ENCODE results near the gene LBH. TPM values are rescaled to one million over a fixed set of nuclear protein-coding genes. Genes with fewer than 3 reads are reported as not detected.

The LBH gene
- total RNA-seq, 1 donor from 2014 or later, result 41.2 TPM

DNA sequence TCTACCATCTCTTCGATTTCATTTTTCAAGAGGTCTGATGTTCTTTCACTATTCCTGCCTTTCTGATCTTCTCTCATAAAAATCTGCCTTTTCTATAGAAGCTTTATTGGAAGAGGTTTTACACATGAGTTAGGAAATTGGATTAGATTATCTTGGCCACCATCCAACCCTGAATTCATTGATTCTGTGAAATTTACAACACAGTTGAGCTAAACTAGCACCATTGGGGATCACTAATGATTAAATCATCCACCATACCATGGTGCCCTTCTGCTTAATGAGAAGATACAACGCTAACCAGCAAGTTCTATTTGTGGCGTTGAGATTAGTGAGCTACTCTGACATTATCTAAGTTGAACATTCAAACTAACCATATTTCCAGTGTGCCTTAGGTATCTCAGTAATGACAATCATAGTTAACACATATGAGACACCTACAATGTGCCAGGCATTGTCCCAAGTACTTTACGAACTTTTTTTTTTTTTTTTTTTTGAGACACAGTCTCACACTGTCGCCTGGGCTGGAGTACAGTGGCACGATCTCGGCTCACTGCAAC, 17.3 kb upstream of the LBH start:
- Histone ChIP-seq H3K4me1 (ENCODE audit: control insufficient read depth in 3 of 3, insufficient read depth in 3 of 3, low read length in 3 of 3) (peaks cover 8 to 12% (median 11%) of the 10 kb centered on the region in 3 donors), H3K36me3 (ENCODE audit: control insufficient read depth in 3 of 3, insufficient read depth in 3 of 3, low read length in 3 of 3) (no peaks in the 10 kb centered on the region), H3K9me3 (ENCODE audit: control insufficient read depth in 3 of 3, low read length in 3 of 3) (no peaks in the 10 kb centered on the region), H3K27me3 (ENCODE audit: control insufficient read depth in 3 of 3, insufficient read depth in 3 of 3, low read length in 3 of 3) (no peaks in the 10 kb centered on the region), H3K27ac (ENCODE audit: low read depth, low read length) (no peak overlapping the region), H3K9ac (ENCODE audit: low read depth in 1 of 3, low read length in 3 of 3) (no peak overlapping the region), H3K4me3 (ENCODE audit: low read length in 3 of 3) (no peak overlapping the region)

DNA sequence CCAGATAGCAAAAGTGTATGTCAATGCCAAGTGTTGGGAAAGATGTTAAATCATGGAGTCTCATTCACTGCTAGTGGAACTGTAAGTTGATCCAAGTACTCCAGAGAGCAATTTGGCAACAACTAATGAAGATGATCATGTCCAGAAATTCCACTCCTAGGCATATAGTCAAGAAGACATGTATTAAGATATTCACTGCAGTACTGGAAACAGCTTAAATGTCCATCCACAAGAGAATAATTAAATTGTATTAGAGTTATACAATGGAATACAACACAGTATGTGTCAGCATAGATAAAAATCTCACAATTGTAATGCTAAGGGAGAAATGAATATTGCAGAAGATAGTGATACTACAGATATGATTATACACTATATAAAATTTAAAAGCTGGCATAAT, 15.2 kb upstream of the LBH start:
- H3K9ac ChIP-seq (ENCODE audit: low read depth in 1 of 3, low read length in 3 of 3), result no peak overlapping the region
- H3K4me1 ChIP-seq (ENCODE audit: control insufficient read depth in 3 of 3, insufficient read depth in 3 of 3, low read length in 3 of 3), result peaks cover 8 to 12% (median 11%) of the 10 kb centered on the region in 3 donors
- H3K4me3 ChIP-seq (ENCODE audit: low read length in 3 of 3), result no peak overlapping the region
- H3K9me3 ChIP-seq (ENCODE audit: control insufficient read depth in 3 of 3, low read length in 3 of 3), result no peaks in the 10 kb centered on the region
- H3K27ac ChIP-seq (ENCODE audit: low read depth, low read length), result no peak overlapping the region
- H3K36me3 ChIP-seq (ENCODE audit: control insufficient read depth in 3 of 3, insufficient read depth in 3 of 3, low read length in 3 of 3), result no peaks in the 10 kb centered on the region
- H3K27me3 ChIP-seq (ENCODE audit: control insufficient read depth in 3 of 3, insufficient read depth in 3 of 3, low read length in 3 of 3), result peaks cover 0 to 14% (median 3%) of the 10 kb centered on the region in 3 donors

DNA sequence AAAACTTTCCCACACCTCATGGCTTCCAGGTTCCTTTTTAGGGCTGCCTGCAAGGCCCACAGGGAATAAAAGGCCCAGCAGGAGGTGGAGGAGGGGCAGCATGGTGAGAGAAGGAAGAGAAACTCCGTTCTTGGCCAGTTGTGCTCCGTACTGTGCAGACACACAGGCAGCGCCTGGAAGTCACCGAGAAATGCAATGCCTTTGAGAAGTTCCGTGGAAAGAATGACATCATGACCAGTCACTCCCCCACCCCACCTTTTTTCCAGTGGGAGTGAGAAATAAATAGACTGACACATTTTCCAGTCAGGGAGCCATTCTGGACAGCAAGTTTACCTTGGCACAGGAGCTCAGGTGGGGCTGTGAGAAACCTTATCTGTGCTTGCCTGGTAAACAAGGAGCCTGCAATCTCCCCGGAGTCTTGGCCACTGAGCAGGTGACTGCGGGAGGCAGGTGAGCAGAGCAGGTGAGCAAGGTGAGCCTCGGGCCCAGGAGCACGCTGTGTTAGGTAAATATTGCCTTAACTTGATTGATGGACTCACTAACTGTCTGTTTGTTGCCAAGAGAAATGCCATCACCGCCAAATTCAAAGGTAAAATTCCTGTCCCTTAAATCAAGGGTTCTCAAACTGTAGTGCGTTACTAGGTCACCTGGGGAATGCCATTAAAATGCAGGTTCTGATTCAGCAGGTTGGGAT, 13.5 kb upstream of the LBH start:
- Histone ChIP-seq H3K27me3 (ENCODE audit: control insufficient read depth in 3 of 3, insufficient read depth in 3 of 3, low read length in 3 of 3) (peaks cover 0 to 15% (median 3%) of the 10 kb centered on the region in 3 donors), H3K9me3 (ENCODE audit: control insufficient read depth in 3 of 3, low read length in 3 of 3) (no peaks in the 10 kb centered on the region), H3K4me3 (ENCODE audit: low read length in 3 of 3) (no peak overlapping the region), H3K9ac (ENCODE audit: low read depth in 1 of 3, low read length in 3 of 3) (no peak overlapping the region), H3K27ac (ENCODE audit: low read depth, low read length) (no peak overlapping the region), H3K4me1 (ENCODE audit: control insufficient read depth in 3 of 3, insufficient read depth in 3 of 3, low read length in 3 of 3) (peaks cover 8 to 12% (median 11%) of the 10 kb centered on the region in 3 donors), H3K36me3 (ENCODE audit: control insufficient read depth in 3 of 3, insufficient read depth in 3 of 3, low read length in 3 of 3) (no peaks in the 10 kb centered on the region)

DNA sequence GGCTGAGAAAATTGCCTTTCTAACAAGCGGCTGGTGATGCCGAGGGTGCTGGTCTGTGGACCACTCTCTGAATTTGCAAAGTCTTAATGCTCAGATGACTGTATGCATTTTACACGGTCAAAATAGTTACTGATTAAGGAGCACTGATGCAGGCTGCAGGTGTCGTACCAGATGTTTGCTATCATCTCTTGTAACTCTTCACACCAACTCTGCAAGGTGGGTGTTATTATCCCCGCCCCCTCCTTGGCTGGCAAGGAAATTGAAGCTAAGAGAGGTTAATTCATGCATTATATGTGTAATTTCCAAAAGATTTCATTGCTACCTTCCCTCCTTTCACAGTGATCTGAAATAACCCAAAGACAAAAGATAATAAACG, 13.0 kb upstream of the LBH start:
- H3K27ac ChIP-seq (ENCODE audit: low read depth, low read length), result no peak overlapping the region
- no peaks in the 10 kb centered on the region for H3K36me3 ChIP-seq (ENCODE audit: control insufficient read depth in 3 of 3, insufficient read depth in 3 of 3, low read length in 3 of 3)
- H3K4me1 ChIP-seq (ENCODE audit: control insufficient read depth in 3 of 3, insufficient read depth in 3 of 3, low read length in 3 of 3), result peaks cover 12% of the 10 kb centered on the region in 3 donors
- no peaks in the 10 kb centered on the region for H3K9me3 ChIP-seq (ENCODE audit: control insufficient read depth in 3 of 3, low read length in 3 of 3)
- no peak overlapping the region for H3K4me3 ChIP-seq (ENCODE audit: low read length in 3 of 3)
- H3K9ac ChIP-seq (ENCODE audit: low read depth in 1 of 3, low read length in 3 of 3), result no peak overlapping the region
- H3K27me3 ChIP-seq (ENCODE audit: control insufficient read depth in 3 of 3, insufficient read depth in 3 of 3, low read length in 3 of 3), result peaks cover 0 to 15% (median 3%) of the 10 kb centered on the region in 3 donors

DNA sequence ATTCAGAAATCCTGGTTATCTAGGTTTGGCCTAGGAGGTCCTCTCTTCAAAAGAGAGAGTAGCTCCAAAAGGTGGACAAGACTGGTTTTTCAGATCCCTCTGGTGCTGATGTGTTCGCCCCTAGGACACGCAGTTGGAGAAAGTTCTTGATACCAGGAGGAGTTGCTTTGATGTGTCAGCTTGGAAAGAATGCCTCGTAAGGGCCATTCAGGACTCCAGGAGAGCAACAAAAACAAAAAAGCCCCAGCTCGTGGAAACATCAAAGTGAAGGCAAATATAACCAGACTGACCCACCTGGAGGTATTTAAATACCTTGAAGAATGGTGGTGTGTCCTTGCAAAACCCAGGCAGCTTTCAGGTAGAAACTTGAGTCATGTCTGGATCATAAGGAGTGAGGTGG, 12.5 kb upstream of the LBH start:
- no peak overlapping the region for H3K9ac ChIP-seq (ENCODE audit: low read depth in 1 of 3, low read length in 3 of 3)
- H3K27me3 ChIP-seq (ENCODE audit: control insufficient read depth in 3 of 3, insufficient read depth in 3 of 3, low read length in 3 of 3), result peaks cover 0 to 15% (median 3%) of the 10 kb centered on the region in 3 donors
- H3K4me3 ChIP-seq (ENCODE audit: low read length in 3 of 3), result no peak overlapping the region
- H3K36me3 ChIP-seq (ENCODE audit: control insufficient read depth in 3 of 3, insufficient read depth in 3 of 3, low read length in 3 of 3), result no peaks in the 10 kb centered on the region
- H3K9me3 ChIP-seq (ENCODE audit: control insufficient read depth in 3 of 3, low read length in 3 of 3), result no peaks in the 10 kb centered on the region
- H3K4me1 ChIP-seq (ENCODE audit: control insufficient read depth in 3 of 3, insufficient read depth in 3 of 3, low read length in 3 of 3), result peaks cover 12 to 17% (median 17%) of the 10 kb centered on the region in 3 donors
- H3K27ac ChIP-seq (ENCODE audit: low read depth, low read length), result no peak overlapping the region

DNA sequence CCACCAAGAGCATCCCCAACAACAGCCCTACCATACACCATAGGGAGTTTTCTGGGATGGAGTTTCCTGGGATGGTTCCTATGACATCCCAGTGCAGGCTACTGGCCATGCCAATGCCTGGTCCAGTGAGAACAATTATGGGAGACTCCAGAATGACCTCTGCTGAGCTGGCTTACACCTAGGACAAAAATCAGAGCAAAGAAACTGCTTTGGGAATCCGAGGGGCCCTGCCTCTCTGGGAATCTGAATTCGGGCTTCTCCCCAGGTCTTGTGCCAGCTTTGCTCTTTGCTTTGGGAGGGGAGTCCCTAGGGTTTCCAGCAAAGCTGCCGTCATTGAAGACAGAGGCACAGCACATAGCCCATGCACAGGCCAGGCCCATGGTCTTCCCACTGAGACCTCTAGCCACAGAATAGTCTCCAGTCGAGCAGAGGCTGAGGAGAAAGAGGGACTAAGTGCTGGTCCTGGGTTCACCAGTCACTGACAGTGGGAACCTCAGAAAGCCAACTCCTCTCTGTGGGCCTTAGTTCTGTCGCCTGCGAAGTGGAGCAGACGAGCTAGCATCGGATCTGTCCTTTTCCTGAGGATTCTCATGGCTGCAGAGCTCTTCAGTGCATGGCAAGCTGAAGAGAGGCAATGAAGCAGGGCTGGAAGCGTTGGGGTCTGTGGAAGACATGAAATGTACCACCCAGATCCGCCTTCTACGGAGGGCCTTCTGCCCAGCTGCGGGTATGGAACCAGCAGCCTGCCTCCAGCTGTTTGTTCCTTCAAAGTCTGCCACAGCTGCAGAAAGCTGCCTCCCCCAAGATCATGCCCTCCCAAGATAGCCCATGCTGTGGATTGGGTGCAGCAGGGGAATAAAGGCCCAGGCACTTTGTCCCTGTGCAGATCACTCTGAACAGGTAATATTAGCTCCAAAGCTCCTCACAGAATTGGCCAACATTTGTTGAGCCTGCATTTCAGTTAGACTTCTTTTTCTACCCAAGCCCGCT, 11.2 kb upstream of the LBH start:
- H3K9ac ChIP-seq (ENCODE audit: low read depth in 1 of 3, low read length in 3 of 3), result no peak overlapping the region
- H3K4me3 ChIP-seq (ENCODE audit: low read length in 3 of 3), result no peak overlapping the region
- no peak overlapping the region for H3K27ac ChIP-seq (ENCODE audit: low read depth, low read length)
- peaks cover 19 to 31% (median 27%) of the 10 kb centered on the region in 3 donors for H3K4me1 ChIP-seq (ENCODE audit: control insufficient read depth in 3 of 3, insufficient read depth in 3 of 3, low read length in 3 of 3)
- no peaks in the 10 kb centered on the region for H3K9me3 ChIP-seq (ENCODE audit: control insufficient read depth in 3 of 3, low read length in 3 of 3)
- peaks cover 0 to 15% (median 3%) of the 10 kb centered on the region in 3 donors for H3K27me3 ChIP-seq (ENCODE audit: control insufficient read depth in 3 of 3, insufficient read depth in 3 of 3, low read length in 3 of 3)
- no peaks in the 10 kb centered on the region for H3K36me3 ChIP-seq (ENCODE audit: control insufficient read depth in 3 of 3, insufficient read depth in 3 of 3, low read length in 3 of 3)

DNA sequence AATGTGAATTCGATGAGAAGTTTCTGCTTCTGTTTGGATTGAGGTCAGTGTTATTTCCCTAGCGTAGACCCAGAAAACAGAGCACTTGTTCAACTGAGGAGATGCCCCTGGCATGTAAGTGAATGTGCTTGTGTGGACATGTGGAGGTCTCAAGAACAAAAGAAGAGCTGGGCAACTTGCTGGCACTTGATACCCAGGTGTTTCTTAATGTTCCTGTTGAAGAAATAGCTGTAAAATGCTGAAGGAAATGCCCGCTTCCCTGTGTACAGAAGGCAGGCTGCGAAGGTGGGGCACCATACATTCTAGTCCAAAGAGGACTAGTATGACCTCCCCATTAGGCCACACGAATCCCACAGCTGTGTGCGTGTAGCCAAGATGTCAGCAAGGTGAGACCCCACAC, 9.8 kb upstream of the LBH start:
- Histone ChIP-seq H3K27ac (ENCODE audit: low read depth, low read length) (no peak overlapping the region), H3K4me3 (ENCODE audit: low read length in 3 of 3) (no peak overlapping the region), H3K4me1 (ENCODE audit: control insufficient read depth in 3 of 3, insufficient read depth in 3 of 3, low read length in 3 of 3) (peaks cover 24 to 44% (median 39%) of the 10 kb centered on the region in 3 donors), H3K9ac (ENCODE audit: low read depth in 1 of 3, low read length in 3 of 3) (no peak overlapping the region), H3K36me3 (ENCODE audit: control insufficient read depth in 3 of 3, insufficient read depth in 3 of 3, low read length in 3 of 3) (no peaks in the 10 kb centered on the region), H3K27me3 (ENCODE audit: control insufficient read depth in 3 of 3, insufficient read depth in 3 of 3, low read length in 3 of 3) (peaks cover 0 to 15% (median 3%) of the 10 kb centered on the region in 3 donors), H3K9me3 (ENCODE audit: control insufficient read depth in 3 of 3, low read length in 3 of 3) (no peaks in the 10 kb centered on the region)

DNA sequence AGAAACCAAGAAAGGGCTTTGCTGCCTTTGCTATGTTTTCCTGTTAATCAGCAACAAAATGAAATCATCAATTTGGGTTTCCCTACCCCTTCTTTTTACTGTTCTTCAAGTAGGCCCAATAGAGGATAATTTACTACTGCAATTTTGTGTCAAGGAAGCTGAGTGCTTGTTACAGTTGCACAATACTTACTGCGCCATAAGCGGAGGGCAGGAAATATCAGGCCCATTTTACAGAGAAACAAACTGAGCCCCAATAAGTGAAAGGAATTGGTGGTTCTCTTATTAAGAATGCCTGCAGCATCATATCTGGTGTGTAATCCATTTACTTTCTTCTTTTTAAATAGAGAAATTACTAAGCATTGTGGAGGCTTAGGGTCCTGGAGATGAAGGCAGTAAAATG, 9.3 kb upstream of the LBH start:
- no peaks in the 10 kb centered on the region for H3K36me3 ChIP-seq (ENCODE audit: control insufficient read depth in 3 of 3, insufficient read depth in 3 of 3, low read length in 3 of 3)
- H3K4me1 ChIP-seq (ENCODE audit: control insufficient read depth in 3 of 3, insufficient read depth in 3 of 3, low read length in 3 of 3), result peaks cover 20 to 43% (median 36%) of the 10 kb centered on the region in 3 donors
- H3K9me3 ChIP-seq (ENCODE audit: control insufficient read depth in 3 of 3, low read length in 3 of 3), result no peaks in the 10 kb centered on the region

DNA sequence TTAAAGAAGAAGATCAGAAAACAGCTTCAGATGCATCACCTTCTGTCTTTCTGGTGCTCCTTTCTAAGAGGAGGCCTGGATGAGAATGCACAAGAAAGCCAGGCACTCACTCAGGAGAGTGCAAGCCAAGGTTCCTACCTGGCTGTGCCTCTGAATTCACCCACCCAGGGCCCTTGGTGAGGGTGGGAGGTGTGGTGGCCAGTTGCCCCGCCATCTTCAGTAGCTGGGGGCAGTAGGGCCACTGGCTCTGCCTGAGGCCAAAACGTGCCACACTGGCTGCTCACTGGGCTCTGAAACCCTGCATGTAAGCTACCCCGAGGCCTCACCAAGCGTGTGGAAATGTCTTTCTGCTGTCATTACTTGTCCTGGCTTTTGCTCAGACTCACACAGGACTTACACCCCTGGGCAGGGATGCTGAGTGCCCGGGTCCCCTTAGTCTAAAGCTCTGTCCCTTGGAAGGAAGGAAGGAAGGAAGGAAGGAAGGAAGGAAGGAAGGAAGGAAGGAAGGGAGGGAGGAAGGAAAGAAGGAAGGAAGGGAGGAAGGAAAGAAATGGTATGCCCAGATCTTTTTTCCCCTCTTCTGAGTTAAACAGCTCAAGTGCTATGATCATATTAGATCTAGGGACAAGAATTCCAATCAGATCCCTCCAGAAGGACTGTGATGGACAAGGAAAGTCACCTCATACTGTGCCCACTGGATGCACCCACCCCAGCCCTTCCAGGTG, 8.5 kb upstream of the LBH start:
- Histone ChIP-seq H3K36me3 (ENCODE audit: control insufficient read depth in 3 of 3, insufficient read depth in 3 of 3, low read length in 3 of 3) (no peaks in the 10 kb centered on the region), H3K4me1 (ENCODE audit: control insufficient read depth in 3 of 3, insufficient read depth in 3 of 3, low read length in 3 of 3) (peaks cover 18 to 39% (median 32%) of the 10 kb centered on the region in 3 donors), H3K27me3 (ENCODE audit: control insufficient read depth in 3 of 3, insufficient read depth in 3 of 3, low read length in 3 of 3) (peaks cover 0 to 15% (median 3%) of the 10 kb centered on the region in 3 donors), H3K9ac (ENCODE audit: low read depth in 1 of 3, low read length in 3 of 3) (no peak overlapping the region), H3K27ac (ENCODE audit: low read depth, low read length) (no peak overlapping the region), H3K4me3 (ENCODE audit: low read length in 3 of 3) (no peak overlapping the region), H3K9me3 (ENCODE audit: control insufficient read depth in 3 of 3, low read length in 3 of 3) (no peaks in the 10 kb centered on the region)

More for the DNA sequence above, 9.3 kb upstream of the LBH start:
- Histone ChIP-seq H3K27ac (ENCODE audit: low read depth, low read length) (no peak overlapping the region), H3K9ac (ENCODE audit: low read depth in 1 of 3, low read length in 3 of 3) (no peak overlapping the region), H3K27me3 (ENCODE audit: control insufficient read depth in 3 of 3, insufficient read depth in 3 of 3, low read length in 3 of 3) (peaks cover 0 to 15% (median 3%) of the 10 kb centered on the region in 3 donors), H3K4me3 (ENCODE audit: low read length in 3 of 3) (no peak overlapping the region)

Measured in skeletal muscle tissue (tissue), 4 donors.